Vagina (tissue), 2 donors: ENCODE results near the gene ZNF880.

Experiments used
- CTCF ChIP-seq, 3 experiments: fragments of 450-650 bp in 2 of 3; fragments of 200-600 bp in 1 of 3; sonication (generic) in 1 of 3; IDR thresholded peaks; one replicate each; pipeline ENCODE4 v1.5.1; 2017 to 2019; ENCODE audit warnings: antibody characterized with exemption in 3 of 3, mild to moderate bottlenecking in 2 of 3, moderate library complexity in 2 of 3
- POLR2A ChIP-seq, 2 donors: fragments of 450-650 bp; IDR thresholded peaks; one replicate each; pipeline ENCODE4 v1.6.1; 2017; ENCODE audit warnings: antibody characterized with exemption in 2 of 2, mild to moderate bottlenecking in 2 of 2, moderate library complexity in 2 of 2
- POLR2AphosphoS5 ChIP-seq, 2 donors: sonication (generic); formaldehyde crosslinking; IDR thresholded peaks; one replicate each; pipeline ENCODE4 v1.9.0; 2017; ENCODE audit warnings: antibody characterized with exemption in 2 of 2, mild to moderate bottlenecking in 2 of 2, low read depth in 1 of 2; ENCODE audit not compliant: insufficient read depth in 1 of 2

GRCh38 chr19:52370341-52370710 is 603 bp downstream of the ZNF880 start:
- TF ChIP-seq CTCF (IDR thresholded peaks at IDR 0.05) (no peak), POLR2AphosphoS5 (IDR thresholded peaks at IDR 0.05; ENCODE audit: insufficient read depth in 1 of 2, low read depth in 1 of 2) (no peak), POLR2A (IDR thresholded peaks at IDR 0.05) (no peak)
